MM.1S (cell line): Measurements from ENCODE around the gene PALD1.

Experiments used
- EZH2 ChIP-seq: fragments of 300-600 bp; sonication (generic); optimal IDR thresholded peaks from 2 replicates; pipeline ENCODE3; 2017; ENCODE audit warnings: low read depth, mild to moderate bottlenecking, antibody characterized with exemption, low read length, mixed read lengths
- TF ChIP-seq, protein P1 (sequence below): fragments of 300-600 bp; sonication (generic); IDR thresholded peaks from 2 replicates; pipeline ENCODE4 v1.5.1; 2016; ENCODE audit warnings: antibody characterized with exemption, low read length, mixed read lengths

DNA sequence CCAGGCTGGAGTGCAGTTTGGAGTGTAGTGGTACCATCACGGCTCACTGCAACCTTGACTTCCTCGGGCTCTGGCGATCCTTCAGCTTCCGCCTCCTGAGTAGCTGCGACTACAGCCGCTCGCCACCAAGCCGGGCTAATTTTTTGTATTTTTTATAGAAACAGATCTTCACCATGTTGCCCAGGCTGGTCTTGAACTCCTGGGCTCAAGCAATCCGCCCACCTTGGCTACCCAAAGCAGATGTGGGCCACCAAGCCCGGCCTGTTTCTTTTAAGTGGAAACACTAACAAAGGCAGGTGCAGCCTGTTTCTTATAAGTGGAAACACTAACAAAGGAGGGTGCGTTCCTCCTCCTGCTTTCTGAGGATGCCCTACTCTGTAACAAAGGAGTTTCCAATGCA is 105.8 kb downstream of the PALD1 start:
- TF ChIP-seq, protein P1, sequence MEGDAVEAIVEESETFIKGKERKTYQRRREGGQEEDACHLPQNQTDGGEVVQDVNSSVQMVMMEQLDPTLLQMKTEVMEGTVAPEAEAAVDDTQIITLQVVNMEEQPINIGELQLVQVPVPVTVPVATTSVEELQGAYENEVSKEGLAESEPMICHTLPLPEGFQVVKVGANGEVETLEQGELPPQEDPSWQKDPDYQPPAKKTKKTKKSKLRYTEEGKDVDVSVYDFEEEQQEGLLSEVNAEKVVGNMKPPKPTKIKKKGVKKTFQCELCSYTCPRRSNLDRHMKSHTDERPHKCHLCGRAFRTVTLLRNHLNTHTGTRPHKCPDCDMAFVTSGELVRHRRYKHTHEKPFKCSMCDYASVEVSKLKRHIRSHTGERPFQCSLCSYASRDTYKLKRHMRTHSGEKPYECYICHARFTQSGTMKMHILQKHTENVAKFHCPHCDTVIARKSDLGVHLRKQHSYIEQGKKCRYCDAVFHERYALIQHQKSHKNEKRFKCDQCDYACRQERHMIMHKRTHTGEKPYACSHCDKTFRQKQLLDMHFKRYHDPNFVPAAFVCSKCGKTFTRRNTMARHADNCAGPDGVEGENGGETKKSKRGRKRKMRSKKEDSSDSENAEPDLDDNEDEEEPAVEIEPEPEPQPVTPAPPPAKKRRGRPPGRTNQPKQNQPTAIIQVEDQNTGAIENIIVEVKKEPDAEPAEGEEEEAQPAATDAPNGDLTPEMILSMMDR, result no peak
- TF ChIP-seq EZH2, result no peak
